ENCODE results near the gene ABCD1. TPM values are rescaled to one million over a fixed set of nuclear protein-coding genes. Genes with fewer than 3 reads are reported as not detected.
"Not testable (repeated sequence)": the region's sequence is repeated elsewhere in the genome, so short reads cannot be mapped to it uniquely, and the experiment has no call there.

The ABCD1 gene
- total RNA-seq, 1 donor from 2014 or later = 19.7 TPM

GRCh38 chrX:153696100-153696499 is 28.6 kb upstream of the ABCD1 start:
- Mint-ChIP-seq H3K4me3 (ENCODE audit: unreplicated experiment) (no peak overlapping the region), H3K27ac (ENCODE audit: unreplicated experiment) (no peak overlapping the region), H3K9me3 (ENCODE audit: unreplicated experiment) (no peaks in the 10 kb centered on the region), H3K36me3 (ENCODE audit: unreplicated experiment) (peaks cover 4% of the 10 kb centered on the region), H3K27me3 (ENCODE audit: unreplicated experiment) (no peaks in the 10 kb centered on the region), H3K4me1 (ENCODE audit: unreplicated experiment) (peaks cover 9% of the 10 kb centered on the region)
- DNase-seq (ENCODE audit: extremely low spot score, unreplicated experiment) = no peak
- no peak for TF ChIP-seq CTCF (IDR thresholded peaks at IDR 0.05)

GRCh38 chrX:153696538-153696937 is 28.1 kb upstream of the ABCD1 start:
- not testable (repeated sequence) for DNase-seq (ENCODE audit: extremely low spot score, unreplicated experiment); H3K27me3 Mint-ChIP-seq (ENCODE audit: unreplicated experiment); H3K4me3 Mint-ChIP-seq (ENCODE audit: unreplicated experiment); H3K4me1 Mint-ChIP-seq (ENCODE audit: unreplicated experiment); H3K9me3 Mint-ChIP-seq (ENCODE audit: unreplicated experiment); H3K36me3 Mint-ChIP-seq (ENCODE audit: unreplicated experiment); H3K27ac Mint-ChIP-seq (ENCODE audit: unreplicated experiment)

- not testable (repeated sequence) for H3K9me3 Mint-ChIP-seq (ENCODE audit: unreplicated experiment); H3K27ac Mint-ChIP-seq (ENCODE audit: unreplicated experiment); H3K4me3 Mint-ChIP-seq (ENCODE audit: unreplicated experiment); H3K27me3 Mint-ChIP-seq (ENCODE audit: unreplicated experiment); H3K36me3 Mint-ChIP-seq (ENCODE audit: unreplicated experiment); DNase-seq (ENCODE audit: extremely low spot score, unreplicated experiment); H3K4me1 Mint-ChIP-seq (ENCODE audit: unreplicated experiment)
These were observed 27.5 kb upstream of the ABCD1 start for GRCh38 chrX:153696986-153697722.

- TF ChIP-seq CTCF (IDR thresholded peaks at IDR 0.05) = no peak
- H3K36me3 Mint-ChIP-seq (ENCODE audit: unreplicated experiment) = peaks cover 4% of the 10 kb centered on the region
- no peaks in the 10 kb centered on the region for H3K27me3 Mint-ChIP-seq (ENCODE audit: unreplicated experiment)
- peaks cover 9% of the 10 kb centered on the region for H3K4me1 Mint-ChIP-seq (ENCODE audit: unreplicated experiment)
- DNase-seq (ENCODE audit: extremely low spot score, unreplicated experiment) = no peak
- no peak overlapping the region for H3K4me3 Mint-ChIP-seq (ENCODE audit: unreplicated experiment)
- H3K9me3 Mint-ChIP-seq (ENCODE audit: unreplicated experiment) = no peaks in the 10 kb centered on the region
- no peak overlapping the region for H3K27ac Mint-ChIP-seq (ENCODE audit: unreplicated experiment)
These were observed 26.5 kb upstream of the ABCD1 start for GRCh38 chrX:153697924-153698865.

GRCh38 chrX:153699210-153699783 is 25.4 kb upstream of the ABCD1 start:
- not testable (repeated sequence) for H3K9me3 Mint-ChIP-seq (ENCODE audit: unreplicated experiment); H3K4me3 Mint-ChIP-seq (ENCODE audit: unreplicated experiment); H3K27ac Mint-ChIP-seq (ENCODE audit: unreplicated experiment); H3K27me3 Mint-ChIP-seq (ENCODE audit: unreplicated experiment); DNase-seq (ENCODE audit: extremely low spot score, unreplicated experiment); H3K36me3 Mint-ChIP-seq (ENCODE audit: unreplicated experiment); H3K4me1 Mint-ChIP-seq (ENCODE audit: unreplicated experiment)

GRCh38 chrX:153699784-153700371 is 24.8 kb upstream of the ABCD1 start:
- DNase-seq (ENCODE audit: extremely low spot score, unreplicated experiment); H3K27ac Mint-ChIP-seq (ENCODE audit: unreplicated experiment); H3K4me1 Mint-ChIP-seq (ENCODE audit: unreplicated experiment); H3K36me3 Mint-ChIP-seq (ENCODE audit: unreplicated experiment); H3K4me3 Mint-ChIP-seq (ENCODE audit: unreplicated experiment); H3K27me3 Mint-ChIP-seq (ENCODE audit: unreplicated experiment); H3K9me3 Mint-ChIP-seq (ENCODE audit: unreplicated experiment): not testable (repeated sequence)

All from osteocyte (in vitro differentiated cells).